Fibroblast of skin of scalp (primary cell): ENCODE results near the gene TFF2.
A peak's percentile ranks its signal among the peaks of the same experiment; 100 is the strongest.

Experiments used
- DNase-seq: peaks from one replicate; pipeline ENCODE4 v3.0.0-alpha.2; 2013

The TFF2 gene

GRCh38 chr21:42384156-42384945 is 33.6 kb upstream of the TFF2 start:
- no peak for DNase-seq

- DNase-seq = no peak
These were observed 32.5 kb upstream of the TFF2 start for GRCh38 chr21:42383331-42383730.

- DNase-seq = no peak
These were observed 32.1 kb upstream of the TFF2 start for GRCh38 chr21:42382915-42383314.

GRCh38 chr21:42381347-42381984 is 30.7 kb upstream of the TFF2 start:
- peak; percentile 11 for DNase-seq

GRCh38 chr21:42379426-42380215 is 28.8 kb upstream of the TFF2 start:
- DNase-seq = no peak

- DNase-seq = no peak
These were observed 27.6 kb upstream of the TFF2 start for GRCh38 chr21:42378418-42378817.

GRCh38 chr21:42377951-42378340 is 27.2 kb upstream of the TFF2 start:
- DNase-seq = no peak

- DNase-seq = no peak
These were observed 26.6 kb upstream of the TFF2 start for GRCh38 chr21:42377211-42377950.

- DNase-seq = no peak
These were observed 25.7 kb upstream of the TFF2 start for GRCh38 chr21:42376338-42376982.

GRCh38 chr21:42375966-42376337 is 25.2 kb upstream of the TFF2 start:
- no peak for DNase-seq

GRCh38 chr21:42375506-42375905 is 24.7 kb upstream of the TFF2 start:
- no peak for DNase-seq

- DNase-seq = no peak
These were observed 24.2 kb upstream of the TFF2 start for GRCh38 chr21:42374864-42375499.

- no peak for DNase-seq
These were observed 23.7 kb upstream of the TFF2 start for GRCh38 chr21:42374457-42374856.

GRCh38 chr21:42373908-42374455 is 23.2 kb upstream of the TFF2 start:
- no peak for DNase-seq

- no peak for DNase-seq
These were observed 22.6 kb upstream of the TFF2 start for GRCh38 chr21:42373196-42373907.

GRCh38 chr21:42370894-42371654 is 20.3 kb upstream of the TFF2 start:
- DNase-seq = no peak

GRCh38 chr21:42369821-42370220 is 19.0 kb upstream of the TFF2 start:
- no peak for DNase-seq

- no peak for DNase-seq
These were observed 16.8 kb upstream of the TFF2 start for GRCh38 chr21:42367367-42368165.
